Measurements from ENCODE around the gene OPCML. TPM values are rescaled to one million over a fixed set of nuclear protein-coding genes. Genes with fewer than 3 reads are reported as not detected.

The OPCML gene
- total RNA-seq, 2 donors from 2014 or later = 0.34 TPM; not detected in 1

DNA sequence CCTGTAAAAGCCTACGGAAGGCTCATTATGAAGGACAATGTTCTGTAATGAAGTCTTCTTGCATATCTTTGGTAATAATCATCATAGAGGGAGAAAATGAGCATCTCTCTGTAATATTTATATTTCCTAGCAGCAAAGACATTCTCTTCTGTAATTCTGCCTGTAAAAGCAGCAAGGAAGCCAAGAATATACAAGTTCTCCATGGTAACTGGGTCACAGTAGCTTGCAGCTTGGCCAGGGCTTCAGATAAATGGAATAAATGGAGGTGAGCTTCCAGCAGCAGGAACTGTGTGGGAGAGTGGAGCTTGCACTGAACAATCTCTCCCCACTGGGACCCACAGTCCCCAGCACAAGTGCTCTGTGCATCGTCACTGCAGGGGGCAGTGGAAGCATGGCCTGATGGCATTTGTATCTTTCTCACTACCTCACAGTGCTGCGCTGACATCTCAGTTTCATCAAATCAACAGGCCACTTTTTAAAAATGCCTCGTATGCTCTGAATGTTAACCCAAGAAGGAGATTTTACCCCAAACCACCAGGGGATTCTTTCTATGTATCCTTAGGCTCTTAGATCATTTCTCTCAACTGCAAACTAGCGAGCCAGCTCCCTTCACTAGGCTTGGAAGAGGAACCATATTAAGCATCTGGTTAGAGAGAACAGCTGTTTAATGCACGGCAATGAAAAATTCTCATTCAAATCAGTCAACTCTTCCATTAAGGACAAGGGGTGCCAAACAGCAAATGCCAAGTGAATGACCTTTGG lies 1059.7 kb downstream of the OPCML start:
- no peaks in the 10 kb centered on the region for H3K4me1 ChIP-seq (replicated peaks)
- no peak for DNase-seq (ENCODE audit: low spot score)

GRCh38 chr11:132471466-132471865 lies 1060.8 kb downstream of the OPCML start:
- H3K36me3 ChIP-seq = no peaks in the 10 kb centered on the region
- no peak overlapping the region for H3K4me3 ChIP-seq
- intact Hi-C loops (cut with DNase I) = no loop called here
- 54% methylated on average over 3 of the region's 3 CpGs for WGBS
- no peak overlapping the region for H3K27ac ChIP-seq
- TF ChIP-seq POLR2AphosphoS5 (IDR thresholded peaks at IDR 0.05) (no peak), POLR2A (IDR thresholded peaks at IDR 0.05) (no peak)
- TF ChIP-seq, protein P1, sequence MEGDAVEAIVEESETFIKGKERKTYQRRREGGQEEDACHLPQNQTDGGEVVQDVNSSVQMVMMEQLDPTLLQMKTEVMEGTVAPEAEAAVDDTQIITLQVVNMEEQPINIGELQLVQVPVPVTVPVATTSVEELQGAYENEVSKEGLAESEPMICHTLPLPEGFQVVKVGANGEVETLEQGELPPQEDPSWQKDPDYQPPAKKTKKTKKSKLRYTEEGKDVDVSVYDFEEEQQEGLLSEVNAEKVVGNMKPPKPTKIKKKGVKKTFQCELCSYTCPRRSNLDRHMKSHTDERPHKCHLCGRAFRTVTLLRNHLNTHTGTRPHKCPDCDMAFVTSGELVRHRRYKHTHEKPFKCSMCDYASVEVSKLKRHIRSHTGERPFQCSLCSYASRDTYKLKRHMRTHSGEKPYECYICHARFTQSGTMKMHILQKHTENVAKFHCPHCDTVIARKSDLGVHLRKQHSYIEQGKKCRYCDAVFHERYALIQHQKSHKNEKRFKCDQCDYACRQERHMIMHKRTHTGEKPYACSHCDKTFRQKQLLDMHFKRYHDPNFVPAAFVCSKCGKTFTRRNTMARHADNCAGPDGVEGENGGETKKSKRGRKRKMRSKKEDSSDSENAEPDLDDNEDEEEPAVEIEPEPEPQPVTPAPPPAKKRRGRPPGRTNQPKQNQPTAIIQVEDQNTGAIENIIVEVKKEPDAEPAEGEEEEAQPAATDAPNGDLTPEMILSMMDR (IDR thresholded peaks at IDR 0.05) = no peak
- H3K27me3 ChIP-seq (replicated peaks; ENCODE audit: insufficient read depth) = no peaks in the 10 kb centered on the region
- DNase-seq (ENCODE audit: low spot score) = no peak
- no peaks in the 10 kb centered on the region for H3K4me1 ChIP-seq (replicated peaks)
- no peaks in the 10 kb centered on the region for H3K9me3 ChIP-seq

More for the DNA sequence above, 1059.7 kb downstream of the OPCML start:
- H3K36me3 ChIP-seq = no peaks in the 10 kb centered on the region
- no peak overlapping the region for H3K27ac ChIP-seq
- no peaks in the 10 kb centered on the region for H3K9me3 ChIP-seq
- TF ChIP-seq POLR2AphosphoS5 (IDR thresholded peaks at IDR 0.05) (no peak), POLR2A (IDR thresholded peaks at IDR 0.05) (no peak)
- TF ChIP-seq, protein P1 (IDR thresholded peaks at IDR 0.05) = no peak
- H3K27me3 ChIP-seq (replicated peaks; ENCODE audit: insufficient read depth) = no peaks in the 10 kb centered on the region
- intact Hi-C loops (cut with DNase I) = no loop called here
- H3K4me3 ChIP-seq = no peak overlapping the region
- 50% methylated on average over 6 of the region's 6 CpGs for WGBS

GRCh38 chr11:132466983-132467382 lies 1065.3 kb downstream of the OPCML start:
- H3K36me3 ChIP-seq = no peaks in the 10 kb centered on the region
- no peaks in the 10 kb centered on the region for H3K4me1 ChIP-seq (replicated peaks)
- 33% methylated on average over 7 of the region's 7 CpGs for WGBS
- no peaks in the 10 kb centered on the region for H3K27me3 ChIP-seq (replicated peaks; ENCODE audit: insufficient read depth)
- H3K27ac ChIP-seq = no peak overlapping the region
- no peaks in the 10 kb centered on the region for H3K9me3 ChIP-seq
- TF ChIP-seq POLR2AphosphoS5 (IDR thresholded peaks at IDR 0.05) (no peak), POLR2A (IDR thresholded peaks at IDR 0.05) (no peak)
- TF ChIP-seq, protein P1 (IDR thresholded peaks at IDR 0.05) = no peak
- intact Hi-C loops (cut with DNase I) = no loop called here
- DNase-seq (ENCODE audit: low spot score) = no peak
- no peak overlapping the region for H3K4me3 ChIP-seq

DNA sequence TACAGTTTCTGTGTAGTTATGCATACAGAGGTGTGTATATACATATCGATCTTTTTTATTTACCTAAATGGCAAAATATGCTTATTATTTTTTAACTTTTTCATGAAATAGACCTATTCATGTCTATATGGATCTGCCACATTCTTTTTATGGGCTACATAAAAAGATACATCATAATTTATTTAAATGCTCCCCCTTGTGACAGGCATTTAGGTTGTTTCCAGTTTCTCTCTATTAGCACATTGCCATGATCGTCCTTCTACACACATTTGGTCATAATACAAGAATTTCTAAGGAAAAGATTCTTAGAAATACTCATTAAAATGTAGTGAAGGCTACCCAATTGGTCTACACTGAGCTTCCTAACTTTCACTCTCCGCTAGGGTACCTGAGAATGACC lies 1067.4 kb downstream of the OPCML start:
- WGBS = 75% methylated on average over 3 of the region's 3 CpGs
- no peaks in the 10 kb centered on the region for H3K36me3 ChIP-seq
- H3K27ac ChIP-seq = no peak overlapping the region
- H3K4me3 ChIP-seq = no peak overlapping the region
- intact Hi-C loops (cut with DNase I) = no loop called here
- H3K27me3 ChIP-seq (replicated peaks; ENCODE audit: insufficient read depth) = no peaks in the 10 kb centered on the region
- TF ChIP-seq, protein P1 (IDR thresholded peaks at IDR 0.05) = no peak
- no peak for TF ChIP-seq POLR2A (IDR thresholded peaks at IDR 0.05)
- TF ChIP-seq POLR2AphosphoS5 (IDR thresholded peaks at IDR 0.05) = no peak
- H3K9me3 ChIP-seq = no peaks in the 10 kb centered on the region
- no peaks in the 10 kb centered on the region for H3K4me1 ChIP-seq (replicated peaks)
- no peak for DNase-seq (ENCODE audit: low spot score)

GRCh38 chr11:132464003-132464342 lies 1068.3 kb downstream of the OPCML start:
- DNase-seq (ENCODE audit: low spot score) = no peak
- WGBS = 42% methylated on average over 1 of the region's 1 CpG
- H3K4me1 ChIP-seq (replicated peaks) = no peaks in the 10 kb centered on the region

More at GRCh38 chr11:132464003-132464342, 1068.3 kb downstream of the OPCML start:
- intact Hi-C loops (cut with DNase I) = no loop called here
- Histone ChIP-seq H3K9me3 (no peaks in the 10 kb centered on the region), H3K27ac (no peak overlapping the region), H3K36me3 (no peaks in the 10 kb centered on the region), H3K27me3 (replicated peaks; ENCODE audit: insufficient read depth) (no peaks in the 10 kb centered on the region), H3K4me3 (no peak overlapping the region)
- TF ChIP-seq, protein P1 (IDR thresholded peaks at IDR 0.05) = no peak
- TF ChIP-seq POLR2A (IDR thresholded peaks at IDR 0.05) = no peak

Data from prostate gland (tissue), 2 donors.